PC-9 (cell line): ENCODE measurements around the gene POMGNT2. TPM values are rescaled to one million over a fixed set of nuclear protein-coding genes. Genes with fewer than 3 reads are reported as not detected.
A peak's percentile ranks its signal among the peaks of the same experiment; 100 is the strongest.

ENCODE experiments used
- BruUV-seq: library from RNA; stranded (reverse); fragments of 400-500 nt; replicated peaks from 2 replicates; lab custom pipeline; 2021; lab: Mats Ljungman, UMichigan
- CTCF ChIA-PET: fragments of 300-600 bp; sonication (Branson Sonifier 250); formaldehyde crosslinking; loops from one replicate; lab custom pipeline; 2022; ENCODE audit warnings: antibody characterized with exemption; lab: Charles Lee
- POLR2A ChIA-PET: fragments of 300-600 bp; sonication (Branson Sonifier 250); formaldehyde crosslinking; loops from one replicate; lab custom pipeline; 2022; ENCODE audit warnings: antibody characterized with exemption; ENCODE audit not compliant: unreplicated experiment; lab: Charles Lee
- DNase-seq, 2 experiments: peaks; one replicate each; pipeline versions ENCODE4 v3.0.0 to v3.0.0-alpha.2; 2015 to 2022; ENCODE audit warnings: mixed read lengths in 1 of 2
- H2AFZ ChIP-seq: fragments of 200-600 bp; sonication (generic); 2 replicates; pipeline ENCODE4 v1.8.1; 2017; ENCODE audit warnings: antibody characterized with exemption
- H3F3A ChIP-seq: fragments of 200-600 bp; sonication (generic); 2 replicates; pipeline ENCODE4 v1.8.1; 2017; ENCODE audit warnings: antibody characterized with exemption, mild to moderate bottlenecking, low read depth; ENCODE audit not compliant: insufficient read depth
- H3K27ac ChIP-seq: fragments of 200-600 bp; sonication (generic); 2 replicates; pipeline ENCODE4 v1.6.1; 2016; ENCODE audit warnings: mixed run types
- H3K27me3 ChIP-seq: fragments of 200-600 bp; sonication (generic); 2 replicates; pipeline ENCODE4 v1.6.1; 2016; ENCODE audit warnings: low read depth, mixed run types; ENCODE audit not compliant: insufficient read depth
- H3K36me3 ChIP-seq: fragments of 200-600 bp; sonication (generic); 2 replicates; pipeline ENCODE4 v1.6.1; 2016; ENCODE audit warnings: low read depth, mixed run types
- H3K4me1 ChIP-seq: fragments of 200-600 bp; sonication (generic); replicated peaks from 2 replicates; pipeline ENCODE4 v1.6.1; 2016; ENCODE audit warnings: mixed run types; ENCODE audit not compliant: insufficient read depth
- H3K4me2 ChIP-seq: fragments of 200-600 bp; sonication (generic); 2 replicates; pipeline ENCODE4 v1.6.1; 2017; ENCODE audit warnings: mixed run types
- H3K4me3 ChIP-seq: fragments of 200-600 bp; sonication (generic); 2 replicates; pipeline ENCODE4 v1.6.1; 2016; ENCODE audit warnings: mixed run types
- H3K79me2 ChIP-seq: fragments of 200-600 bp; sonication (generic); 2 replicates; pipeline ENCODE4 v1.6.1; 2017; ENCODE audit warnings: low read depth, mixed run types
- H3K9me2 ChIP-seq: fragments of 200-600 bp; sonication (generic); 2 replicates; pipeline ENCODE4 v1.8.1; 2017; ENCODE audit warnings: mild to moderate bottlenecking; ENCODE audit not compliant: insufficient read depth
- H3K9me3 ChIP-seq: fragments of 200-600 bp; sonication (generic); 2 replicates; pipeline ENCODE4 v1.8.1; 2016; ENCODE audit warnings: low read depth; ENCODE audit not compliant: insufficient read depth
- H4K20me1 ChIP-seq: fragments of 200-600 bp; sonication (generic); 2 replicates; pipeline ENCODE4 v1.8.1; 2017; ENCODE audit not compliant: insufficient read depth
- CTCF ChIP-seq: fragments of 200-600 bp; sonication (generic); conservative IDR thresholded peaks from 2 replicates; pipeline ENCODE4 v1.6.1; 2017; ENCODE audit warnings: mixed run types, antibody characterized with exemption, mild to moderate bottlenecking, moderate library complexity
- EZH2 ChIP-seq: fragments of 200-600 bp; sonication (generic); IDR thresholded peaks from 2 replicates; pipeline ENCODE4 v1.8.0; 2017; ENCODE audit warnings: antibody characterized with exemption, low read depth
- intact Hi-C: fragments of 100-400 bp; cut with micrococcal nuclease; formaldehyde crosslinking; loops from one replicate; pipeline ENCODE4 v1.10.0; 2022; ENCODE audit not compliant: unreplicated experiment
- total RNA-seq: library from RNA; stranded (reverse); gene quantifications from 2 replicates; pipeline ENCODE4 v1.2.3, GENCODE V29; 2021

POMGNT2 gene
- total RNA-seq, 1 experiment from 2014 or later: 17.2 TPM

GRCh38 chr3:43106293-43106628 is 382 bp upstream of the POMGNT2 start:
- H4K20me1 ChIP-seq: no peaks in the 10 kb centered on the region
- TF ChIP-seq EZH2 (no peak), CTCF (no peak)
- no peaks in the 10 kb centered on the region for H3K9me3 ChIP-seq
- peaks cover 17% of the 10 kb centered on the region for H3K79me2 ChIP-seq
- no peak for DNase-seq
- BruUV-seq: no TSS peak
- no peaks in the 10 kb centered on the region for H3K27me3 ChIP-seq
- peak overlapping the region; percentile 85 for H2AFZ ChIP-seq
- no peaks in the 10 kb centered on the region for H3K9me2 ChIP-seq
- H3K4me1 ChIP-seq: peaks cover 12% of the 10 kb centered on the region; the same call in 1 of the 2 replicates
- ChIA-PET POLR2A (no interaction called here), CTCF (no interaction called here)
- H3K36me3 ChIP-seq: no peaks in the 10 kb centered on the region
- intact Hi-C loops: no loop called here
- peak overlapping the region; percentile 81 for H3K4me2 ChIP-seq
- H3K27ac ChIP-seq: no peak overlapping the region
- peak overlapping the region; percentile 76; the same call in 1 of the 2 replicates for H3K4me3 ChIP-seq
- H3F3A ChIP-seq: no peaks in the 10 kb centered on the region

GRCh38 chr3:43104660-43105595 is 951 bp downstream of the POMGNT2 start:
- ChIA-PET POLR2A (interaction anchor here (0.7 kb wide), 1 partner anchor 1213 kb away, joined by 4 read pairs; no protein-coding TSS in a partner anchor), CTCF (interaction anchor here (0.5 kb wide), 1 partner anchor 372 kb away, joined by 3 read pairs; no protein-coding TSS in a partner anchor)
- Histone ChIP-seq H3K27me3 (no peaks in the 10 kb centered on the region), H3K9me2 (no peaks in the 10 kb centered on the region), H4K20me1 (no peaks in the 10 kb centered on the region), H3K4me2 (peak overlapping the region; percentile 79), H2AFZ (0 out of 2 replicates have a peak overlapping the region, but pooled peaks have one; percentile 72), H3K4me3 (peak overlapping the region; percentile 76; the same call in 1 of the 2 replicates), H3F3A (no peaks in the 10 kb centered on the region), H3K36me3 (no peaks in the 10 kb centered on the region), H3K79me2 (peaks cover 17% of the 10 kb centered on the region), H3K27ac (no peak overlapping the region), H3K9me3 (no peaks in the 10 kb centered on the region), H3K4me1 (peaks cover 12% of the 10 kb centered on the region; the same call in 1 of the 2 replicates)
- no TSS peak for BruUV-seq
- DNase-seq: peak in 1 of 2 experiments; percentile 8
- intact Hi-C loops: no loop called here
- no peak for TF ChIP-seq EZH2
- no peak for TF ChIP-seq CTCF

GRCh38 chr3:43104039-43104438 is 1.8 kb downstream of the POMGNT2 start:
- BruUV-seq: no TSS peak
- no peak for TF ChIP-seq CTCF
- no peak for TF ChIP-seq EZH2
- POLR2A ChIA-PET: no interaction called here

More at GRCh38 chr3:43104039-43104438, 1.8 kb downstream of the POMGNT2 start:
- no peak for DNase-seq
- Histone ChIP-seq H3K79me2 (peaks cover 17% of the 10 kb centered on the region), H3F3A (no peaks in the 10 kb centered on the region), H3K9me2 (no peaks in the 10 kb centered on the region), H4K20me1 (no peaks in the 10 kb centered on the region), H3K27me3 (no peaks in the 10 kb centered on the region), H3K4me1 (peaks cover 12% of the 10 kb centered on the region; the same call in 1 of the 2 replicates), H3K4me2 (0 out of 2 replicates have a peak overlapping the region, but pooled peaks have one; percentile 79), H2AFZ (no peak overlapping the region), H3K9me3 (no peaks in the 10 kb centered on the region), H3K36me3 (no peaks in the 10 kb centered on the region), H3K27ac (no peak overlapping the region), H3K4me3 (no peak overlapping the region)
- intact Hi-C loops: no loop called here
- CTCF ChIA-PET: no interaction called here
